CD4-positive, alpha-beta T cell treated with Interleukin-1 beta for 1 hour (primary cell): ENCODE data around the gene SLC6A7.

ENCODE experiments used
- DNase-seq, 2 donors: peaks; one replicate each; pipeline ENCODE4 v3.0.0-alpha.2; 2020 to 2022

The SLC6A7 gene

DNA sequence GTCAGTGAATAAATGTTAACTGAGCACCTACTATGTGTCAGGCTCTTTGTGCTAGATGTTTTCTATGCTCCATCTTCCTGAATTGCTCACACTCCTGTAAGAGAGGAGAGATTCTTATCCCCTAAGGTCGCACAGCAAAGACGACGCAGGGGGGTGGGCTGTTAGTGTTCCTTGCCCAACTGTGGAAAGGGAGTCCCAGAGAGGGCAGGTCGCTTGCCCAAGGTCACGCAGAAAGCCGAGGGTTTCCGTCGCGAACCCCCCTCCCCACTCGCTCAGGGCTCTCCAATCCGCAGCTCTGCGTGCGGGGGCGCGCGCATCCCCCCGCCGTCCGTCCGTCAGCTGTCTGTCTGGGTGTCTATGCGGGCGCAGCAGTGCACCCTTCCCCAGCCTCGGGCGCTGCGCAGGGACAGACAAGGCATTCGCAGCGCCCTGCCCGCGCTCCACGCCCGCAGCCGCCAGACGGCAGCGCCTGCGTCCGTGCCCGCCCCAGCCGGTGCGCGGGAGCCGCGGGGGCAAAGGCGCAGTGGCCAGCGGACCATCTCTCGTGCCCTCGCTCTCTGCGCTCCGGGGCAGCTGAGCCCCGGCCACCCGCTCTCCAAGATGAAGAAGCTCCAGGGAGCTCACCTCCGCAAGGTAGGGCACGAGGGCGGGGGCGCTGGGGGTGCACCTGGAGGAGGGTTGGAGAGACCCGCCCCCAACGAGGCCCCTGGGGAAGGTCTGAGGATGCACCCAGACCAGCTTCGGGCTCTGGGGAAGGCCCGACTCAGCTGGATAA, at the start of gene SLC6A7:
Gene SLC6A7 (plus strand): TSS at position 335 of the 775 bp plus-strand sequence. CDS start 266 bp downstream, at position 601.
- no peak for DNase-seq

DNA sequence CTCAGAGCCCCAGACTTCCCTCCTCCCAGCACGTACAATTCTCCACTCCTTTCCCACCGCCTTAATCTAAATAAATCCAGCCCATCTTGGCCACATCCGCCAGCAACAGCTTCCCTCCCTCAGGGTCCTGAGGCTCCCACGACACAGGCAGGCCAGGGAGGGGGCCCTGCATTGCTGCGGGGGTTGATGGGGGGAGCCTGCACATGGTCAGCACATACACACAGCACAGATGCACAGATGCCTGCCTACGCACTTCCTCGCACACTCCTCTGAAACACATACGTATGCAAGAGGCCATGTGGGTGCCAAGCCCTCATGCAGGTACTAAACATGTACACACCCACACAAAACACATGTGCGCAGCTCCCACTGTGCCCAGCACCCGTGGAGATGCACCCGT, 49.0 kb upstream of the SLC6A7 start:
- DNase-seq: no peak

GRCh38 chr5:150141544-150142184, 48.2 kb upstream of the SLC6A7 start:
- DNase-seq: no peak

- no peak for DNase-seq
Measured at GRCh38 chr5:150142185-150142958, 47.5 kb upstream of the SLC6A7 start.

- peak in 1 of 2 donors; percentile 62 for DNase-seq
Measured at GRCh38 chr5:150142959-150143349, 46.9 kb upstream of the SLC6A7 start.

DNA sequence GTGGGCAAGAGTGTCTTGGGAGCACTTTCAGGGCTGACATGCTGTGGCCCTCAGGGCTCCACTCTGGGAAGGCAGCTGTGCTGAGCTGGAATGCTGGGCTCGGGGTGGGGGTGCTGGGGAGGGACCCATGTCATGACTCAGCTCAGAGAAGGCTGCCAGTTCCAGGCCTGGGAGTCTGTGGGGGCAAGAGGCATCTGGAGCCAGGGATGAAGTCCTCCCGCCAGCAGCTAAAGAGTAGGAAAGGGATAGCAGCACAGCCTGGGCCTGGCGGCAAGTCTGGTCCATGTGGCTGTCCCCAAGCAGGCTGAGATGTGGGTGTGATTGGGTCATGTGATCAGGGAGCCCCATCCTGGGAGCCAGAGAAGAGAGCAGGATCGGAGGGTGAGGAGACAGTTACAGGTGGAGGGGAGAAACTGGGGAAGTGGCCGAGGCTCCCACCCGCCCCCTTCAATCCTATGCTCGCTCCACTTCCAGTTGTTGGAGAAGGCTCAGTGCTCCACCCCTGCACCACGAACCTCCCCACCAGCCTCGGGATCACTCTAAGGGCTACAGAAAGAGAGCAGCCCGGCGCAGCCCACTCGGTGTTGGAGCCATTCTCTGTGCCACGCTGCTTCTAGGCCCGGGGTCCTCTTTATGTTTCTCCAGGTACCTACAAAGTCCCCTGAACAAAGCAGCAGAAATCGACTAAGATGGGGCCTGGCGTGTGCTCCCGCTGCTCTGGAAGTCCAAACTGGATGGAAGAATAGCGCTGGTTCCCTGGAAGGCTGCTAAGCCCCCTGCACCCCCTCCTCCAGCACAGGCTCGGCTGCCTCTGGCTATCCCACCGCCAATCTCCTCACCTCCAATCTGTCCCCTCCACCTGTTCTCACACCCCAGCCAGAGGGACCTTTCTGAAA, 46.3 kb upstream of the SLC6A7 start:
- DNase-seq: no peak

- DNase-seq: no peak
Measured at GRCh38 chr5:150144246-150144801, 45.5 kb upstream of the SLC6A7 start.

DNA sequence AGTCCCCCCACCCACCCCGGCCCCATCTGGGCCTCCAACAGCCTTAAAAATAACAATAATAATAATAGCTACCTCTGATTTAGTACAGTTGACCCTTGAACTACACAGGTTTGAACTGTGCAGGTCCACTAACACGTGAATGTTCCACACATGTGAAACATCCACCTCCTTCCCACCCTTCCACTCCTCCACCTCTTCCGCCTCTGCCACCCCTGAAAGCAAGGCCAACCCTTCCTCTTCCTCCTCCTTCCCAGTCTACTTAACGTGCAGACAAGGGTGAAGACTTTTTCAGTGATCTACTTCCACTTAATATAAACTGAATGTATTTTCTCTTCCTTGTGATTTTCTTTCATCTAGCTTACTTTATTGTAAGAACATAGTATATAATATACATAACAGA, 45.0 kb upstream of the SLC6A7 start:
- no peak for DNase-seq

DNA sequence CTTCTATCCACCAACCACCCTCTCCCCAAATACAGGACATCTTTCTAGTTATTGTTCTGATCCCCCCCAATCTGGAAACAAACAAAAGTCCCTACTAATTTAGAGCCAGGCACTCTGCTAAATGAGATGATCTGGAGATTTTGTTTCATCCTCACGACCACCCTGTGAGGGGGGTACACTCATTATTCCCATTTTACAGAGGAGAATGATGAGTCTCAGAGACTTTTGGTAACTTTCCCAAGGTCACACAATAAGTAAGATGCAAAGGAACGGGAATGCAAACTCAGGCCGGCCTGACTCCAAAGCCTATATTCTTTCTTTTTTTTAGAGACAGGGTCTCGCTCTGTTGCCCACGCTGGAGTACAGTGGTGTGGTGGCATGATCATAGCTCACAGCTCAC, 43.6 kb upstream of the SLC6A7 start:
- no peak for DNase-seq

GRCh38 chr5:150146862-150147601, 42.8 kb upstream of the SLC6A7 start:
- no peak for DNase-seq

GRCh38 chr5:150147670-150148069, 42.2 kb upstream of the SLC6A7 start:
- no peak for DNase-seq

- DNase-seq: no peak
Measured at GRCh38 chr5:150148117-150148927, 41.5 kb upstream of the SLC6A7 start.

DNA sequence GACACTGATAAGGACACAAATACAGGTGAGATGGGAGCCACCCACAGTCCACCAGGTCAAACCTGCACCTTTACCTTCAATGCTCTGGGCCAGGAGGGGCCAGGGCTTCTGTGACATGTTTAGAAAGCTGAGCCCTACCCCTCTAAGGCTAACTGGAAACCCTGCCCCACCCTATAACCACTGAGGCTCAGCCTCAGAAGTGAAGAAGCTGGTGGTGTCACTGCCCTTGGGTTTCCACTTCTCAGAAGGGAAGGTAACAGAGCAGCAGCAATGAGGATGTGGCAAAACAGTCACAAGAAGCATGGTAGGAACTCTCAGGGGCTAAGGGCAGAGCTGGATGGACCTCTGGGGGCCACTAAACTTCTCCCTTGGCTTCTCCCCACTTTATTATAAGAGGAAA, 40.2 kb upstream of the SLC6A7 start:
- no peak for DNase-seq

DNA sequence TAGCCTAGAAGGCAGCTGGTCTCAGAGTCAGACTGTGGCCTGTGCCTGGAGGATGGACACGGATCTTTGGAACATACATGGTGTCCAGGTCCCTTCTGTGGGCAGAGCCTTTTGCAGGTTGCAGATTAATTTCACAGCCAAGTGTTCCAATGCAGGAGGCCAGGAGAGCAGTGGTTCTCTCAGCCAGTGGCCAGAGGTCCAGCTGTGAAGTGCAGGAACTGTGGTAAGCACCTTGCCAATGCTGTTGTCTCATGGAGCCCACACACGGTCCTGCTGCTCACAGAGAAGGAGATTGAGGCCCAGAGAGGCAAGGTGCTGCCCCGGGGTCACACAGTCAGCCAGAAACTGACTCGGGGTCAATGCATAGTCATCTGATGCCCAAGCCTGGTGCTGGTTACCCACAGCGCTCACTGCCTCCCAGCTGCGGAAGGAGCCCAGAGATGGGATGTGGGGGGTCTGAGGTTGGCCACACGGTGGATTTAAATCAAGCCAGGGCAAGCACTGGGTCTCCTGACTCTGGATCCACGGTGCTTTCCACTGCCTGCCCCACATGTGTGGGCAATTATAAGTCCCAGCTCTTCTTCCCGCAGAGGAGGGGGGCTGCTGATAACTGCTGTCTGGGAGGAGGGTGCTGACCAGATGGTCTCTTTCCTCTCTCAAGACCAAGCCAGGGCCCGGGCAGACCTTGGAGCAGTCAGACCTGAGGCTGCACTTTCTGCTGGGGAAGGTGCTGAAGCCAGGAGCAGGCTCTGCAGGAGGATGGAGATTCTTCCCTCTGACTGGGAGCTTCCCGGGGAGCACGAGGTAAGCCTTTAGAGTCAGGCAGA, 37.0 kb upstream of the SLC6A7 start:
- no peak for DNase-seq

DNA sequence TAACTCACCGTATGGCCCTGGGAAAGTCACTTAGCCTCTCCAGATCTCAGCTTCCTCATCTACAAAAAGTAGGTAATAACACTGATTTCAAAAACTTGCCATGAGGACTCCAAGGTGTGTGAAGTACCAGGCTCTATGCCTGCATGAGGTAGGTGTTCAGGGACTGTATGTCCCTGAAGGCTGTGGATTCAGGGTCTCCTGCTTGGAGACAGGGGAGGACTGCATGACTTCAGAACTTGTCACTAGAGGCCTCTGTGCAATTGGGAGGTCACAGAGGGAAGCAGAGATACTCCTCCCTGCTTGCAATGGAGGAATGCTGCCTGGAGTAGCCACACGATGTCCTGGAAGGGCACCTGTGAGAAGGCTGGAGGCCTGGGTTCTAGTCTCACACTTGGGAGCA, 36.4 kb upstream of the SLC6A7 start:
- no peak for DNase-seq

DNA sequence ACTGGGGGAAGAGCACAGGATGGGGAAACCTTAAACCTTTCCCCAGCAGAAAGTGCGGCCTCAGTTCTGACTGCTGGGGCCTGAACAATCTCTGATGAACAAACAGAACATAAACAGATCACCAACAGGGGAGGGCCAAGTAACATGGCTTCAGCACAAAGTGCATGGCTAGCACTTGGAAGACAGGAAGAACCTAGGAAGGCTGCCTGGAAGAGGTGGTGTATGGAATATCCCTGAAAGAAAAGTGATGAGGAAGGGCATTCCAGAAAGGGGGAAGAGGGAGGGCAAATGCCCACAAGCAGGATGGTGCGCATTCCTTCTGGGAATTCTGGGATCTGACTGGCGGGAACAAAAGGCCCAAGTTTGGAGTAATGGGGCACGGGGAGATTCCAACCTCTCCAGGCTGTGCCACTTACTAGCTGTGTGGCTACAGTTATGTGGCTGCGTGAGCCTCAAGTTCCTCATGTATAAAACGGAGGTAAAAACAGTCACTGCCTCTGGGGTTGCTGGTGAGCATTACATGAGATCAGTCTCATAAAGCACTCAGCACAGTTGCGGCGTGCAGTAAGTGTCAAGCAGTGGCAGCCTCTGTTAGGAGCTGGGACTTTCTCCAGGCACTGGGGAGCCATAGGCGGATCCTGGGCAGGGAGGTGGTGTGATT, 35.8 kb upstream of the SLC6A7 start:
- DNase-seq: no peak

DNA sequence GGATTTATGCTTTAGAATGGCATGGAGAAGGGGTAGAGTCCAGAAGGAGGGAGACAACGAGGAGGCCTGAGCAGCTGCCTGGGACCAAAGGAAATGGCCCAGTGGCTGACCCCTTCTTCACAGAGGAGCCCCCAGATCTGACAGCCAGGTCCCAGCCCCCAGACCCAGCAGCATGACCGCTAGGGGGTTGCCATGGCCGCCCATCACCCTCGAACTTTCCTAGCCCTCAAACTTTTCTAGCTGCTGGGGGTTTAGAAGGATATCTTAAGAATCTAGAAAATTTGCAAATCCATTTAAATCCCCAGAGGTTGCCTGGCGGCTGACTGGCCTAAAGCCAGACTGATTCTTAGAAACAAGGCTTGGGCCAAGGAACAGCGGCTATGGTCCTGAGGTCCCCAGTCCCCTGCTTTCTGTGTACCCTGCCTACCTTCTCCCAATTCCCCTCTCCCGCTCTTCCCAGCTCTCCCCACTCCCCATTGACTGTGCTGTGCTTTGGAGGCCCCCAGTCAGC, 35.2 kb upstream of the SLC6A7 start:
- no peak for DNase-seq

- DNase-seq: peak; percentile 48 to 56
Measured at GRCh38 chr5:150155258-150156026, 34.4 kb upstream of the SLC6A7 start, which contains the start of gene PDGFRB. PDGFRB (minus strand) TSS chr5:150155845; CDS start chr5:150137047, 18,798 bp downstream.
